ENCODE measurements around the gene ZBTB26.
"Not testable (repeated sequence)": the region's sequence is repeated elsewhere in the genome, so short reads cannot be mapped to it uniquely, and the experiment has no call there.

ZBTB26 gene

DNA sequence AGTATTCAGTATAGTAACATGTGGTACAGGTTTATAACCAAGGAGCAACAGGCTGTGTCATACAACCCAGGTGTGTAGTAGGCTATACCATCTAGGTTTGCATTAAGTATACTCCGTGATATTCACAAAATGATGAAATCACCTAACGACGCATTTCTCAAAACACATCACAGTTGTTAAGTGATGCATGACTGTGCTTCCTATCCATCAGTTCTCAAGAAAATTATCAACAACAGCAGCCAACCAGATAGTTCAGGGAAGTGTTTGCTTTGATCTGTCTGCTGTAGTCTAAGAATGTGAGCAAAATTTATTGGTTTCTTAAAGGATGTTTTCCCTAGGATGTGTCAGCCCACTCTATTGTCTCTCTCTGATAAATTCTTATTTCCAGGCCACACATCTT lies 7.4 kb downstream of the ZBTB26 start:
- DNase-seq, result no peak

- DNase-seq, result no peak
Observed at GRCh38 chr9:122922713-122923112, 8.6 kb downstream of the ZBTB26 start.

DNA sequence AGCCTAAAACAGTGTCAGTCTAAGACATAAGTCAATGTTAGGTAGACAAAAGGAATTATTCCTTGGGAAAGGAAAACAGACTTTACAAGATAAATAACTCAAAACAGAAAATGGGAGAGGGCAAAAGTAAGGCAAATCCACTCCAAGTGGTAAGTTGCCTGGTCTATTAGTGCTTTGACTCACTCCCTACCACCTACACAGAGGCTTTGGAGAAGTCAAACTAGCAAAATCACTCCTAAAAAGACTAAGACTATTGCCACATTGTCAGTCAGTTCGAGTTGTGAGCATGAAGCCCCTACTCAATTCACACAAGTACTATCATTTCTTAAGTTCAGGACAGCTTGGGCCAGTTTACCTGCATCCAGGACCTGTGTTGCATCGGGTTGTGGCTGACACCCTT lies 13.0 kb downstream of the ZBTB26 start:
- DNase-seq, result no peak

GRCh38 chr9:122912964-122913673 lies 18.2 kb downstream of the ZBTB26 start, which contains the start of gene ZBTB6:
Gene ZBTB6 (minus strand): TSS chr9:122913323. CDS start chr9:122912072, 1,251 bp downstream.
- peak; percentile 84 for DNase-seq

GRCh38 chr9:122912671-122912963 lies 18.7 kb downstream of the ZBTB26 start:
- DNase-seq, result no peak

- not testable (repeated sequence) for DNase-seq
Observed at GRCh38 chr9:122906122-122906521, 25.2 kb downstream of the ZBTB26 start.

GRCh38 chr9:122904823-122905710 lies 26.2 kb downstream of the ZBTB26 start, which contains the start of gene RC3H2:
Gene RC3H2 (minus strand): TSS chr9:122905359. CDS start chr9:122897509, 7,850 bp downstream.
- DNase-seq, result peak; percentile 100

DNA sequence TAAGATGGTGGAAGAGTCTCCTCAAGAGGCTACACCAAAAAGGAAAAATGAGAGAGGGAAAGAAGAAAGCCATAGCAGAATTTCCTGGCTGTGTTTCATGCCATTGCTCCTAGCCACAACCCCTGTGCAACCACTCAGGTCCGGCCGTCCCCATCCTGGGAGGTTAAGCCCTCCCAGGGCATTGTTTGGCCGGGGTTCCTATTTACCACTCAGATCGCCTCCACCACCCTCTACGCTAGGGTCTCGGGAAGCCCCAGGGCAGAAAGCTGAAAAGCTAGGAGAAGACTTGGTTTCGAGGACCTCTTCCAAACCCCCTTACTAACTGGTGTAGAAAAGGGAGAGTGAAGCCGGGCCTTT lies 26.9 kb downstream of the ZBTB26 start:
- DNase-seq, result peak; percentile 48

DNA sequence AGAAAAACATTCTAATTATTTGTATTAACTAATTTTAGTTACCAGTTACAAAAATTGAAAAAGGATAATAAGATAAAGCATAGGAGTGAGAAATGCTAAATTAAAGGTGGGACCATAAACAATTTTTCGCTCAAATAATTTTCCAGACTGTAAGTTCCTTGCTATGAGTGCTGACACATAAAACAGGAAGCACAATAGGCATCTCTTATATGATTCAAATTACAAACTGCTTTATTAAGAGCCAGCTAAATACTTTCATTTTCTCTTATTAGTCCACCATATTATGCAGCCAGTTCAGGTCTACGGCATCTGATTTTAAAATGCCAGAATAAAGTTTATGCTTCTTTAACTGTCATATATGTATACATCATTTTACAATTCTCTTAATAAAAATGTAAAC lies 30.5 kb downstream of the ZBTB26 start:
- DNase-seq, result no peak

- no peak for DNase-seq
Observed at GRCh38 chr9:122897969-122898368, 33.3 kb downstream of the ZBTB26 start.

- no peak for DNase-seq
Observed at GRCh38 chr9:122888480-122888879, 42.8 kb downstream of the ZBTB26 start.

DNA sequence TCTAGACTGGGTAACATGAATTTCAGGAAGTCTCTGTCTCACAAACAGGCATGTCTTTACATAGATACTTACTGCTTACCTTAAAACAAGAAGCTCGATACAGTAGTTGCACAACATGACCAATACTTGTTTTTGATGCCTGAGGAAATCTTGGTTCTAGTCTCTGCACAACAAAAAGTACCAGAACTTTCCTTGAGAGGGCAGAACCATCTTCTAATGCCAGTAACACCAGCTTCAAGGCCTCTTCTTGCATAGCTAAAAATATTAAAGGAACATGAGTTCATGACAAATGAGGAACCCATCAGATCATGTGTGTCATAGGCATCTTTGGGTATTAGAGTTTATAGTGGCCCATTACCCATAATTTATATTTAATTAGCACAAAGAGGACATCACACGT lies 48.2 kb downstream of the ZBTB26 start:
- no peak for DNase-seq

DNA sequence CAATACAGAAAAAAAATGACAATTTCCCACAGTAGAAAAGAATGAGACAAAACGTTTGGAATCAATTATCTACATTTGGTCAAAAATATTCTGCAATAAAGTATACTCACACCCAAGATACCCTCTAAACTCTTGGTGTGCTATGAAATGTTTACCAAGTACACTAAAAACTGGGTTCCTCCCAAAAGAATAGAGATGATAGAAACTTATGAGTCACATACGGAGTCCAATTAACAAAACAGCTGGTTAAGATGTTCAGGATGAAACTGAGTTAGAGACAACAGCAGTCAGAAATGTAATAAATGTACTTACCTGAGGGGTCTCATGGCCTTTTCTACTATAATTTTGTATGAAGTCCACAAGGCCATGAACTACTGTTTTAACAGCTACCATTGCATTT lies 51.9 kb downstream of the ZBTB26 start:
- DNase-seq, result no peak

DNA sequence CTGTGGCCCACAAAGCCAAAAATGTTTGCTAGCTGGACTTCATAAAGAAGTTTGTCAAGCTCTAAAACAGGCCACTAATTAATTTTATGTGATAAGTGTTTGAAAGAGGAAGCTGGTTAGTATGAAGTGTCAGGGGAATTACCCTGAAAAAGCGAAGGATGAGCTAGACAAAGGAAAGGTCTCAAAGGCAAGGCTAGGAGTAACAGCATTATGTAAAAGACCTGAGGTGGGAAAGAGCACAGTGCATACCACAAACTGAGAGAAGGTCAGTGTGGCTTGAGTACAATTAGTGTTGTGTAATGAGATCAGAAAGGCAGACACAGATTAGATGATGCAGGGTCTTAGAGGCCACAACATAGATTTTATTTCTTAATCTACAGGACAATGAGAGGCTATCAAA lies 55.8 kb downstream of the ZBTB26 start:
- DNase-seq, result no peak

GRCh38 chr9:122867276-122867675 lies 64.0 kb downstream of the ZBTB26 start:
- not testable (repeated sequence) for DNase-seq

GRCh38 chr9:122866079-122866478 lies 65.2 kb downstream of the ZBTB26 start:
- DNase-seq, result no peak

Measured in NCI-H774 (cell line).